HTR-8/SVneo (cell line): ENCODE measurements around the gene HEG1.
"Not testable (repeated sequence)": the region's sequence is repeated elsewhere in the genome, so short reads cannot be mapped to it uniquely, and the experiment has no call there.

ENCODE experiments used
- DNase-seq: peaks from one replicate; pipeline ENCODE4 v3.0.0; 2011; ENCODE audit warnings: low spot score, mixed read lengths; ENCODE audit not compliant: insufficient read length
- FAIRE-seq: peaks from 2 replicates; lab custom pipeline; 2011; peaks lifted over from hg19 to GRCh38; lab: Jason Lieb, UNC

Gene HEG1

DNA sequence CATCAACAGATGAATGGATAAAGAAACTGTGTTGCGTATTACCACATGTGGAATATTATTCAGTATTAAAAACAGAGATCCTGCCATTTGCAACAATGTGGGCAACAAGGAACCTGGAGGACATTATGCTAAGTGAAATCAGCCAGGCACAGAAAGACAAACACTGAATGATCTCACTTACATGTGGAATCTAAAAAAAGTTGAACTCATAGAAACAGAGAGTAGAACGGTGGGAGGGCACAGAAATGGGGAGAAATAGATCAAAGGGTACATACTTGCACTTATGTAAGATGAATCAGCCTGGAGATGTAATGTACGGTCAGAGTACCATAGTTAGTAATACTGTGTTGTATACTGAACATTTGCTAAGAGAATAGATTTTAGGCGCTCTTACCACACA is 91.4 kb downstream of the HEG1 start:
- no peak for DNase-seq

DNA sequence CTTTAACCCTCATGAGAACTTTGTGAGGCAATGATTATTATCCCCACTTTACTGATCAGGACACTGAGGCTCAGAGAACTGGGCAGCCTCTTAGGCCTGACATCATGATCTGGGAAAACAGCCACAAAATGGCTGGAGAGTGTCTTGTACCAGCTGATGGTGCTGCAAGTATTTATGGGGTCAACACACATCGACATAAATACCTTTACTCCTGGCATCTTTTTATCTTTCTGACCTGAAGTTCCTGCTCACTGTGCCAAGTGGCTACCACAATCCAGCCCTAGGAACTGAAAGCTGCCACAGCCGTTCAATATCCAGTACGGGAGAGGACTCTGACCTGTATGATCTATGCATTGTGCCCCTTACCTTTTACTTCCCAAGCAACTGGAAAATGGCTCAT is 92.0 kb downstream of the HEG1 start:
- DNase-seq (no peak), FAIRE-seq (no peak)

More for the DNA sequence above, 91.4 kb downstream of the HEG1 start:
- FAIRE-seq = no peak

DNA sequence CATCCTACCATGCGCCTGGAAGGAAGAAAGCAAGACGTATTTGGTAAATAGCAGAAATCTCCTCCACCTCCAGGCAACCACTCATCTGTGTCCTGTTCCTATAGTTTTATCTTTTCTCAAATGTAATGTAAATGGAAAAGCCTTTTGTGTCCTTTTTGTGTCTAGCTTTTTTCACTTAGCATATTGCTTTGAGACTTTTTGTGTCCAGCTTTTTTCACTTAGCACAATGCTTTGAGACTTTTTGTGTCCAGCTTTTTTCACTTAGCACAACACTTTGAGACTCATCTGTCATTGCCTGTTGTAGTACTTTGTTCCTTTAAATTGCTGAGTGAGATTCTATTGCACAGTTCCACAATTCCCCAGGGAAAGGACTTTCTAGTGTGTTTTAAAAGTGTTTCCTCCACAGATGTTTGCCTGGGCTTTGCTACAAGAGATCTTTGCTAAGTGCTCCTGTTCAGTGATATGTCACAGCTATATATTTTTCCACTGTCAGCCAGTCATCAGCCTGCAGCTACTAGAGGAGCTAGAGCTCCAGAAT is 93.3 kb downstream of the HEG1 start:
- FAIRE-seq = no peak
- no peak for DNase-seq

DNA sequence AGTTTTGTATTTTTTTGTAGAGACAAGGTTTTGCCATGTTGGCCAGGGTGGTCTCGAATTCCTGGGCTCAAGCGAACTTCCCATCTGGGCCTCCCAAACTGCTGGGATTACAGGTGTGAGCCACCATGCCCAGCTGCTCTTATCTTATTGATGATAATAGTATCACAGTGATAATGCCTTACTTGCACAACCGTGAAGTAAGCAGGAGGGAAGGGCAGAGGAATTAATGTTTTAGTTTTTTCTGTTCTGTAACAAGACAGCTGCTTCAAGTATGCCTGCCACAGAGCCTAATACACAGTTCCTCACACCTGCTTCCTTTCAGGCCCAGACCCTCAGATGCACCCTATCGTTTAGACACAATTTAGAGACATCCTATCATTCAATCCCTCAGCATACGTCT is 95.1 kb downstream of the HEG1 start:
- FAIRE-seq (no peak), DNase-seq (no peak)

DNA sequence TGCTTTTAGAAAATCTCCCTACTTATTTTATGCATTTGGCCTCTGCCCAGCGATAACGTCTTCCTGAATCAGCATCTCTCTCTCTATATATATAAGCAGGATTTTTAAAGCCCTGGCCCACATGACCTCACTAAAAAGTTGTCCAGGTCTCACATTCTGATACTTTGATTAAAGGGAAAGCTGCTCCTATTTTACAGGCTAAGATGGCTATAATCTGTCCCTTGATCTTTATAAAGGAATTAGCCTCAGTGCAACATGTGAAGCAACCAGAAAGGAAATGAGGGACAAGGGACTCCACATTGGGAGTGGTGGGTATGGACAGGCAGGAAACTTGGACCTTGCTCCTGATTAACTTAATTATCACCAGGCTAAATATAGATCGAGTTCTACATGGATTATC is 95.7 kb downstream of the HEG1 start:
- DNase-seq (no peak), FAIRE-seq (no peak)

DNA sequence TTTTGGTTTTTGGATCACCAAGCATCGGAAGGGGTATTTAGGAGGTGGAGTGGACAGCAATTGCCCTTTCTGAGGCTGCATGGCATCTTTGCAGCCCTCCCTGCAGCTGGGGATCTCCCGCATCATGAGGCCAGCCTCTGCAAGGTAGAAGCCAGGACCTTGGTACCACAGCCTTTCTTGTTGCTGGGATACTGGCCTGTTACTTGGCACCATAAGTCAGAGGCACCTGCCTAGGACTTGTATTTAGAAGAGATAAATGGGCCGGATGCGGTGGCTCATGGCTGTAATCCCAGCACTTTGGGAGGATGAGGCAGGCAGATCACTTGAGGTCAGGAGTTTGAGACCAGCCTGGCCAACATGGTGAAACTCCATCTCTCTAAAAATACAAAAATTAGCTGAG is 97.8 kb downstream of the HEG1 start:
- DNase-seq, FAIRE-seq: not testable (repeated sequence)

DNA sequence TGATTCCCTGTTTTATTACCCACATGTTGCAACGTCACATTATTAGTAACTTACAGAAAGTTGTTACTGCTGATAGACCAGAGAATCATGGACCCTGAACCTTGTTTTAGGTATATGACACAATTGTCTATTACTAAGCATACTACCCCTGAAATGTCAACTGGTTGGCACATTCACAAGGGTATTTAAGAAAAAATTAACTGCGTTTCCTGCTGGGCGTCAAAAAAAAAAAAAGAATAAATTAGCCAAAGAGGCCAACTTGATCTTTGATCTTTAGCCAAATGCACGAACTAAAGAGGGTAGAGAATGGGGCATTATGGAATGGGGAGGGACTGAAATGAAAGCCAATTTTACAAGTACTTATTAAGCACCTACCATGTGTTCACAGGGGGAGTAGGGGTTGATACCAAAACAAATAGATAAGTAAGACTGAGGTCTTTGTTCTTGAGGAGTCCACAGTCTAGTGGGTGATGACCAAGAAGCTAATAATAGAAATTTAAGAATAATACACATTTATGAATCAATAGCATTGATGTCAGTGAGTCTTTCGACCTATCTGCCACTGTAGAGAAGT is 103.4 kb downstream of the HEG1 start:
- no peak for FAIRE-seq
- no peak for DNase-seq

DNA sequence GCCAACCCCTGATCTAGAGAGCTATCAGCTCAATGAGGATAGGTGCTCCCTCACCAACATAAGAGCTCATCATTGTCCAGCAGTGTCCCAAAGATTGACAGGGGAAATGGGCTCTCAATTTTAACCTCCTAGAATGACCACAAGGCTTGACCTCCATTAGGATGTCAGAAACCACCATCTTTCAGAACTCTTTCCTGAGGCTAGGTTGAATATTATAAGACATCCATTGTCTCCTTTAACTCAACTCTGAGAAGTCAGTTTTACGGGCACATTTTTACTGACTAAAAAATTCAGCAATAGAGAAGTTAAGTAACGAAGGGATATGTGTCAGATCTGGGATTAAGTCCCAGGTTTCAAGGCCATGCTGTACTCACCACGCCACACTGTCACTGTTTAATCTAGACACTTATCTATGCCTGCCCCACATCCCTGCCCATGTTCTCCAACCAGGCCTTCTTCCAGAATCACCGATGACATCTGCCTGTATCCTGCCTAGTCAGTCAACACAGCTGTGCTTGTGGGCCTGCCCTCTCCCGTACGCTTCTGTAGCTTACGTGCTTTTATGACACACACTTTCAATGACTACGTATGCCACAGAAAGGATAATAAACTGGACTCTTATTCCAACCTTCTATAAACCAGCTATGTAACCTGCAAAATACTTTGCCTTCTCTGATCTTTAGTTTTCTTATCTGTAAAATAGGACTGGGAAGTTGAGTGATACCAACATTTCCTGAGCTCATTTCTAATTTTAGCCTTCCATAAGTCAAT is 104.1 kb downstream of the HEG1 start:
- FAIRE-seq (no peak), DNase-seq (no peak)

DNA sequence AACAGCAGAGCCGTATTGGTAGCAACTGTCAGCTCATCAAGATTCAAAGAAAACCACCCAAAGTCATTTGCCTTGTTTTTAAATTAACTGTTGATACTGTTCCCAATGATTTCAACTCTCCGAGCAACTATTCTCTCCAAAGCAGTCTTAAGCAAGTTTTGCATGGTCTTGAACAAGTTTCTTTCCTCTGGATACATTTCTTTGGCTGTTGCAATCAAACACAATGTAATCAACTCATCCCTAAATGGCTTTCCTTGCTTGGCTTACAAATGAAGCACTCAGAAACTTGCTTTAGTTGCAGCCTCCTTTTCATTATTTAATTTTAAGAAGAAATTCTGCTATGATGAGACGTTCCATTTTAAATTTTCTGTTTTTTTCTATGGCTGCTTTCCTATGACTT is 105.8 kb downstream of the HEG1 start:
- FAIRE-seq = no peak

DNA sequence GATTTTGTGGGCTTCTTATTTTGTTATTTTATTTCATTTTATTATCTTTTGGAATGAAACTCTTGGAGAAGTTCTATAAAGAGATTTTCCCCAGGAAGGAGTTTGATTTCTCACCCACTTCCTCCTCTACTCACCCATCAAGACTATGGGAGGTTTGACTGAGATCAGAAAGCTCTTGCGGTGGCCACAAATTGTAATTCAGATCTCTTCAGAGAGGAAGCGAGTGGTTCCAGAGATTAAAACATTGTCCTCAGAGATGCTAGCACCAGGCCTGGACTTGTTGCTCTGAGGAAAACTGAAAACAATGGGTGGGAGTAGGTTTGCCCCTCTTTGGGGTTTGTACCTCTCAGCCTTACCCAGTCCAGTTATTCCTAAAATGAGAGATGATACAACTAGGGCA is 113.2 kb downstream of the HEG1 start:
- FAIRE-seq (no peak), DNase-seq (no peak)

More for the DNA sequence above, 105.8 kb downstream of the HEG1 start:
- DNase-seq = no peak

DNA sequence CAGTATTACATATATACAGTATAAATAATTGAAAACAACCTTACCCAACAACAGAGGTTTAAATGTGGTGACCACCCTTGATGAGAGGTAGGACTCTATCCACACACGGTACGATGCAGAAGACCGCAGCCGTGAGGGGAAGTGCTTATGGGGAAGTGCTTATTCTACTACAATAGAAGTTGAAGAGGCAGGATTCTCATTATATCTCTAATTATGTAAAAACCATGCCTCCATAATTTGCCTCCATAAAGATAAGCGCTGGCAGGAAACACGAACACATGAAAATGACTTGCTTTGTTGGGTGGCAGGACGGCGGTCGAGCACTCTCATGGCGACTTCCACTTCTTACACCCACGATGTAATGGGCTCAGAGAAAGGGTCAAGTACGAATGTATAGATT is 114.0 kb downstream of the HEG1 start:
- FAIRE-seq = no peak
- DNase-seq = no peak

DNA sequence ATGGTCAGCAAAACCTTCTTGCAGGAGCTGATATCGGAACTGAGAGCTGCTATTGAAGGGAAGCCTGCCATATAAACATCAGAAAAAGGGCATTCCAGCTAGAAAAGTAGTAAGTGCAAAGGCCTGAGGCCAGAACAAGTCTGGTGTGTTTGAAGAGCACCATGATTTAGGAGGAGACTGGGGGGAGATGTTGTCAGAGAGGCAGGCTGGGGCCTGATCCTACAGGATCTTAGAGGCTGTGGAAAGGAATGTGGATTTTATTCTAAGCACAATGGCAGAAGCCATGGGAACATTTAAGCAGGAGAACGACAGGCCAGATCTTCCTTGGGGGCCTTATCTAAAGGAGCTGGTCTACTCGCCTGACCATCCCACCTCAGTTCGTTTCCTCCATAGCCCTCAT is 116.1 kb downstream of the HEG1 start:
- no peak for DNase-seq
- FAIRE-seq = no peak

DNA sequence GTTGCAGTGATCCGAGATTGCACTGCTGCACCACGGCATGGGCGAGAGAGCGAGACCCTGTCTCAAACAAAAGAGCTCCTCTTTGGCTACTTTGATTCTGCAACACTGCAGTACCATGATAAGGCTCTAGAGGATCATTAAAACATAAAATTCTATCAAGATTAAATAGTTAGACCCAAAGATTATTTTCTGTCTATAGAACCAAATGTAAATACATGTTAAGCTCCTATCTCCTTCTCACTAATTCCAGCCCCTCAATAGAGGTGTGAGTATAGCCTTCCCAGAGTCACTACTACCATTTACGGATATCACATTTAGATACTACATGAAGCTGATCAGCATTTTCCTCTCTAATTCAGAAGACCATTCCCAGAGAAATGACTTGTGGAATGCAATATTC is 116.9 kb downstream of the HEG1 start:
- no peak for FAIRE-seq
- no peak for DNase-seq

DNA sequence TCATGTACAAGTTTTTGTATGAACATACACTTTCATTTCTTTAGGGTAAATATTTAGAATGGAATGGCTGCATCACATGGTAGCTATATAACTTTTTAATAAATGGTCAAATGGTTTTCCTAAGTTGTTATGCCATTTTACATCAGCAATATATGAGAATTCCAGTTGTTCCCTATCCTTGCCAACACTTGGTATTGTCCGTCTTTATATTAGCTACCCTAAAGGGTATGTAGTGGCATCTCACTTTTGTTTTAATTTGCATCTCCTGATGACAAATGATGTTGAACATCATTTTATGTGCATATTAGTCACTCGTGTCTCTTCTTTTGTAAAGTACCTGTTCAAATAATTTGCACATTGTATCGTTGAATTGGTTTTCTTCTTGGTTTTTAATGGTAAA is 118.7 kb downstream of the HEG1 start:
- no peak for FAIRE-seq
- no peak for DNase-seq

DNA sequence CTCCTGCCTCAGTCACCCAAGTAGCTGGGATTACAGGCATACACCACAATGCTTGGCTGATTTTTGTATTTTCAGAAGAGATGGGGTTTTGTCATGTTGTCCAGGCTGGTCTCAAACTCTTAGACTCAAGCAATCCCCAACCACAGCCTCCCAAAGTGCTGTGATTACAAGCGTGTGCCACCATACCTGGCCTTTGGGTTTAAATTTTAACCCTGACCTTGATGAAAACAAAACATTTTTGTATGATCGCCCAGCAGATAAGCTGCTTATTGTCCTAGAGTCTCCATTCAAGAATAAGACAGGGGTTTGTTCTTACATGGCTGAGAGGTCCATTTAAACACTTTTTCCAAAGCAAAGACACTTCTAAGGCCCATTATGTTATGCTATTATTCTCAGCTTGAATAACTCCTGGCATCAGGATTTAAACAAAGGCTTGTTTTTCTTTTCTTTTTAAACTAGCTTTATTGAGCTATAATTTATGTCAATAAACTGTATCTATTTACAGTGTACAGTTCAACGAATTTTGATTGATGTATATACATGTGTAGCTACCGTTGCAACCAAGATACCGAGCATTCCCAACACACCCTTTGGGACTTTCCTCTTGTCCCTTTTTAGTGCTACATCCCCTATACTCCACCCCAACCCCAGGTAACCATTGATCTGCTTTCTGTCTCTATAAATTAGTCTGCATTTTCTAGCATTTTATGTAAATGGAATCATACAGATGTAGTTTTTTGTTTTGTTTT is 119.8 kb downstream of the HEG1 start:
- no peak for FAIRE-seq
- DNase-seq = no peak

DNA sequence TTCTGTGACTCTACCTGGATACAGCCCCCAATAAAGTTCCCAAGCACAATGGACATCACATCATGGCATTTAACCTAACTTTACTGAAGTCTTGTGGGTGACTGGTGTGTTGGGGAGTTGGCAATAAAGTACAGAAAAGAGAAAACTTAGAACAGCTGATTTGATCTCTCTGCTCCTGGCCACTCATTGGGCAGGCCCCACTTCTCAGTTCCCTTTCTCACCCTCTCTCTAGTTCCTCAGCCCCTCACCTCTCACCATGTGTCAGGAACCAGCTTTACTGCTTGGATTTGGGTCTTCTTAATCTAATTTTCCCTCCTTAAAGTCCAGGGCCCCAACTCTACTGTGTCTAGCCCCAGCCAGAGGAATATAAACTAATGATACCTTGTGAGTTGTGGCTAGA is 120.5 kb downstream of the HEG1 start:
- DNase-seq = no peak
- FAIRE-seq = no peak

DNA sequence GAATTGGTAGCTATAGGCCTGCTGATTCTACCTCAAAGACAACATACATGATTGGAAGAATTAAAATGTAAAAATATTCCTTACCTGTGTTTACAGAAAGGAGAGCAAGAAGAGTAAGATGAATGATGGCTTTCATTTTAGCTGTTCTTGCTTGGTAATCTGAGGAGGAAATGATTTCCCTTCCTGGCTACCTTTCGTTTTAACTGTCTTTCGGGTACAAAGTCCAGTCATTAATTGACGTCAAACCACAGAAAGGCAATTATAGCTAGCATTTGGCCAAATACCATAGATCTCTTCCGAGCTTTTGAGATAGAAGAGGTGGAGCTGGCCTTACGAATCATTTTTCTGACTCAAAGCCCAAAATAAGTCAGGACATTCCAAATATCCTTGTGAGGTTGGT is 121.2 kb downstream of the HEG1 start, which contains the start of gene MUC13:
Gene MUC13, minus strand, starts transcription at position 175 of the 400 bp plus-strand sequence. Its CDS starts 39 bp downstream, at position 136.
- no peak for DNase-seq
- no peak for FAIRE-seq

DNA sequence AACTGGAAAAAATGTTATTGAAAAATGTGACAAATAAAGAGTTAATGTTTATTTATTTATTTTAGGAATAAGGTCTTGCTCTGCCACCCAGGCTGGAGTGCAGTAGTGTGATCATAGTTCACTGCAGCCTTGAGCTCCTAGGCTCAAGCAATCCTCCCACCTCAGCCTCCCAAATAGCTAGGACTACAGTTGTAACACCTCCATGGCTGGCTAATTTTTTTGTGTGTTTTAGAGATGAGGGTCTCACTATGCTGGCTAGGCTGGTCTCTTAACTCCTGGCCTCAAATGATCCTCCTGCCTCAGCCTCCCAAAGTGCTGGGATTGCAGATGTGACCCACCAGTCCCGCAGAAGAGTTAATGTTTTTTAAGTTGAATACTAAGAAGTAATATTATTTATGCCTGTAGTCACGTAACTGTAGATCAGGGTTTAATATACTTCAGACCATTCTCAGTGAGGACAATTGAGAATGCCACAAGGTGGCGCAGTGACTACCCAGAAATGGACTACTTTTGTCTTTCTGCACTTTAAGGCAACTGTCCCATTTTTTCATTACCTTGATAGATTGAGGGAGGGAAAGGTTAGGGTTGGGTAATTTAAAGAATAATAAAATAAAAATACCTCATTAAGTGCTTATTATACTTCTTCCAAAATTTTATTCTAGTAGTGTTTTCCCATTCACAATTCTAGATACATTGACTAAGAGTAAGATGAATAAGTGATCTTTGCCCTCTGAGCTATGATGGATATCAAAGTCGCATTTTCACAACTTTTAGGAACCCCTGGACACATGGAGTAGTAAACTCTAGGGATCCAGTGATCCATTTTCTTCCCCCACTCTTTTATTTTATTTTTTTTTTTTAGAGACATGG is 127.2 kb downstream of the HEG1 start:
- no peak for FAIRE-seq
- DNase-seq = peak; percentile 49

DNA sequence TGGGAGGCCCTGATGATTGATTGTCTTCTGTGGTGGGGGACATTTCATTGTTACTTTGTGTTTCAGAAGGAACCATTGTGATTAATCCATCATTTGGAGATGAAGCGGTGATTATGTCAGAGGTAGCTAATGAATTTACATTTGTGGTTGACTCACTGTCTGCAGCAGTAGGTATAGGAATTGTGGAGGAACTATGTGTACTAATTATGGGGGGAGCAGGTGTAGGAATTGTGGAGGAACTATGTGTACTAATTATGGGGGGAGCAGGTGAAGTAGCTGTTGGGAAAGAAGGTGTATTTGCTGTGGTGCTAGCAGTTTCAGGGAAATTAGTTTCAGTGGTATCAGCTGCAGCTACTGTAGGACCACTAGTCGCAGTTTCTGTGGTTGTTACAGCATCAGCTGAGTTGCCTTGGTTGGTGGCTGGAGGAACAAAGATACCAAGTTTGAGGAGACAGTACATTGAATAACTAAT is 128.2 kb downstream of the HEG1 start:
- DNase-seq = no peak
- FAIRE-seq = no peak
